RCC 7860 (cell line): ENCODE measurements around the gene CHRND.
"Not testable (repeated sequence)": the region's sequence is repeated elsewhere in the genome, so short reads cannot be mapped to it uniquely, and the experiment has no call there.

Source experiments
- DNase-seq: peaks from one replicate; pipeline ENCODE4 v3.0.0-alpha.2; 2015; ENCODE audit warnings: low spot score
- FAIRE-seq: peaks from 2 replicates; lab custom pipeline; 2012; peaks lifted over from hg19 to GRCh38; lab: Jason Lieb, UNC

Gene CHRND

GRCh38 chr2:232524771-232525170, 1.2 kb upstream of the CHRND start:
- no peak for DNase-seq
- FAIRE-seq: no peak

- DNase-seq (no peak), FAIRE-seq (no peak)
Measured at GRCh38 chr2:232525199-232525598, 761 bp upstream of the CHRND start.

- no peak for FAIRE-seq
Measured at GRCh38 chr2:232526372-232526941, 497 bp downstream of the CHRND start.

GRCh38 chr2:232527905-232528470, 2.0 kb downstream of the CHRND start:
- no peak for DNase-seq
- no peak for FAIRE-seq

More at GRCh38 chr2:232526372-232526941, 497 bp downstream of the CHRND start:
- DNase-seq: no peak

GRCh38 chr2:232528746-232529460, 2.9 kb downstream of the CHRND start:
- FAIRE-seq (no peak), DNase-seq (no peak)

GRCh38 chr2:232529806-232530547, 4.0 kb downstream of the CHRND start:
- DNase-seq (no peak), FAIRE-seq (no peak)

- DNase-seq (no peak), FAIRE-seq (no peak)
Measured at GRCh38 chr2:232530626-232531260, 4.8 kb downstream of the CHRND start.

- no peak for FAIRE-seq
- no peak for DNase-seq
Measured at GRCh38 chr2:232532419-232532818, 6.5 kb downstream of the CHRND start.

- FAIRE-seq, DNase-seq: not testable (repeated sequence)
Measured at GRCh38 chr2:232532821-232533220, 6.9 kb downstream of the CHRND start.

- no peak for DNase-seq
- no peak for FAIRE-seq
Measured at GRCh38 chr2:232533944-232534710, 8.2 kb downstream of the CHRND start.

GRCh38 chr2:232534940-232535651, 9.1 kb downstream of the CHRND start:
- FAIRE-seq (no peak), DNase-seq (no peak)

GRCh38 chr2:232535761-232536530, 10.0 kb downstream of the CHRND start:
- DNase-seq (no peak), FAIRE-seq (no peak)

GRCh38 chr2:232537079-232537478, 11.1 kb downstream of the CHRND start:
- no peak for DNase-seq
- no peak for FAIRE-seq

GRCh38 chr2:232537499-232537898, 11.5 kb downstream of the CHRND start:
- FAIRE-seq: no peak
- DNase-seq: no peak

GRCh38 chr2:232538671-232539070, 12.7 kb downstream of the CHRND start:
- DNase-seq: no peak
- no peak for FAIRE-seq

- DNase-seq (no peak), FAIRE-seq (no peak)
Measured at GRCh38 chr2:232539298-232540231, 13.6 kb downstream of the CHRND start, which contains the start of gene CHRNG. Gene CHRNG, plus strand, starts transcription at chr2:232539692. Its CDS starts 56 bp downstream, at chr2:232539748.

- no peak for FAIRE-seq
- DNase-seq: no peak
Measured at GRCh38 chr2:232540441-232541041, 14.6 kb downstream of the CHRND start.
